Astrocyte (in vitro differentiated cells and primary cell): ENCODE data around the gene MYH11.

ENCODE experiments used
- CTCF ChIP-seq: IDR thresholded peaks from 2 replicates; pipeline ENCODE4 v1.5.1; 2011; ENCODE audit warnings: low read depth, mild to moderate bottlenecking, inconsistent platforms, low read length, moderate library complexity; ENCODE audit not compliant: insufficient read depth
- EZH2 ChIP-seq: IDR thresholded peaks from 2 replicates; pipeline ENCODE4 v1.6.1; 2012; ENCODE audit warnings: mild to moderate bottlenecking, low read length, inconsistent platforms; ENCODE audit not compliant: insufficient read depth

GRCh38 chr16:15703029-15703736 is 153.6 kb downstream of the MYH11 start:
- TF ChIP-seq CTCF (no peak), EZH2 (no peak)
